Measurements from ENCODE around the gene CHMP2B. TPM values are rescaled to one million over a fixed set of nuclear protein-coding genes. Genes with fewer than 3 reads are reported as not detected.

The CHMP2B gene
- total and polyA plus RNA-seq, 2 donors from 2014 or later, result 31.7 to 37.8 TPM

DNA sequence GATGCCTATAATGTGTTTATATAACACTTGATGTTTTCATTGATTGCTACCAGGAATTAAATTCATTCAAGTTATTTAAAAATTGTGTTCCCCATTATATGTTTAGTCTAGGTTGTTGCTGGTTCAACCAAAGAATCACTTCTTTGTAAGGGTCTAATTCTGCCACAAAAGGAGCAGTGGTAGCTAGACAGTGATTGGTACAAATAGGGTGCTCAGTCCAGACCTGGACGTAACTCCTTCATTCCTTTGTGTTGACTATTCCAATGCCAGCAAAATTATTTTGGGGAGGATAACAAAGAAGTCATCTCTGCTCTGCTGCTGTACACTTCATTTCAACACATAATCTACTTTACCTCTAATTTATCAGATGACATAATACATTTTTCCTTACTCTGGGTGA lies 1.2 kb downstream of the CHMP2B start:
- peak overlapping the region; percentile 87 to 98 (median 96) for H3K4me3 ChIP-seq (ENCODE audit: low read length in 3 of 3)

DNA sequence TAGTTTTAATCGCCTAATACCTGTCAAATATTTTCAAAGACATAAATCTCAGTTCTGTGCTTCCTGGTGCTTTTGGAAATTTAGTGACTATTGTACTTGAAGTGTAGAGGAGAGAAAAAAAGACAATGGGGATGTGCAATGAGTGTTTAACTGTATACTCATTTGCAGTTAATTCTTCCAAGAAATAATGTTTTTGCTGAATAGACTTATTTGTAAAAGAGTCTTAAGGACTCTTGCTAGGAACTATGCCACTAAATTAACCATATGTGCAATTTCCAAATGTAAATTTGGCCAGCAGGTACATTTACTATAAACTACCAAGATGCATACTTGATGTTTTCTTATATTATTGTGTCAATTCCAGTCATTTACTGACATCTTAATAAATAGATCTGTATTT lies 2.0 kb downstream of the CHMP2B start:
- Histone ChIP-seq H3K27ac (ENCODE audit: low read depth in 2 of 2, low read length in 2 of 2) (no peak overlapping the region), H3K9me3 (ENCODE audit: control insufficient read depth in 2 of 3, insufficient read depth in 1 of 3, low read length in 3 of 3) (no peaks in the 10 kb centered on the region), H3K4me3 (ENCODE audit: low read length in 3 of 3) (peak overlapping the region in 1 of 3 donors; percentile 87), H3K27me3 (ENCODE audit: control insufficient read depth, insufficient read depth, low read length) (no peaks in the 10 kb centered on the region), H3K9ac (ENCODE audit: low read length in 3 of 3) (no peak overlapping the region), H3K4me1 (ENCODE audit: control insufficient read depth in 2 of 3, insufficient read depth in 2 of 3, low read depth in 1 of 3, low read length in 3 of 3) (peaks cover 0 to 7% (median 4%) of the 10 kb centered on the region in 3 donors), H3K36me3 (ENCODE audit: control insufficient read depth in 2 of 3, insufficient read depth in 3 of 3, low read length in 3 of 3) (no peaks in the 10 kb centered on the region)
- TF ChIP-seq, protein P1, sequence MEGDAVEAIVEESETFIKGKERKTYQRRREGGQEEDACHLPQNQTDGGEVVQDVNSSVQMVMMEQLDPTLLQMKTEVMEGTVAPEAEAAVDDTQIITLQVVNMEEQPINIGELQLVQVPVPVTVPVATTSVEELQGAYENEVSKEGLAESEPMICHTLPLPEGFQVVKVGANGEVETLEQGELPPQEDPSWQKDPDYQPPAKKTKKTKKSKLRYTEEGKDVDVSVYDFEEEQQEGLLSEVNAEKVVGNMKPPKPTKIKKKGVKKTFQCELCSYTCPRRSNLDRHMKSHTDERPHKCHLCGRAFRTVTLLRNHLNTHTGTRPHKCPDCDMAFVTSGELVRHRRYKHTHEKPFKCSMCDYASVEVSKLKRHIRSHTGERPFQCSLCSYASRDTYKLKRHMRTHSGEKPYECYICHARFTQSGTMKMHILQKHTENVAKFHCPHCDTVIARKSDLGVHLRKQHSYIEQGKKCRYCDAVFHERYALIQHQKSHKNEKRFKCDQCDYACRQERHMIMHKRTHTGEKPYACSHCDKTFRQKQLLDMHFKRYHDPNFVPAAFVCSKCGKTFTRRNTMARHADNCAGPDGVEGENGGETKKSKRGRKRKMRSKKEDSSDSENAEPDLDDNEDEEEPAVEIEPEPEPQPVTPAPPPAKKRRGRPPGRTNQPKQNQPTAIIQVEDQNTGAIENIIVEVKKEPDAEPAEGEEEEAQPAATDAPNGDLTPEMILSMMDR (IDR thresholded peaks at IDR 0.05; ENCODE audit: borderline replicate concordance, extremely low read depth, insufficient read depth), result no peak
- FAIRE-seq (no peak), DNase-seq (no peak)
- intact Hi-C loops (cut with DNase I), result no loop called here

More for the DNA sequence above, 1.2 kb downstream of the CHMP2B start:
- Histone ChIP-seq H3K27me3 (ENCODE audit: control insufficient read depth, insufficient read depth, low read length) (no peaks in the 10 kb centered on the region), H3K27ac (ENCODE audit: low read depth in 2 of 2, low read length in 2 of 2) (no peak overlapping the region), H3K36me3 (ENCODE audit: control insufficient read depth in 2 of 3, insufficient read depth in 3 of 3, low read length in 3 of 3) (no peaks in the 10 kb centered on the region), H3K9ac (ENCODE audit: low read length in 3 of 3) (peak overlapping the region in 1 of 3 donors; percentile 89), H3K4me1 (ENCODE audit: control insufficient read depth in 2 of 3, insufficient read depth in 2 of 3, low read depth in 1 of 3, low read length in 3 of 3) (peaks cover 0 to 7% (median 2%) of the 10 kb centered on the region in 3 donors), H3K9me3 (ENCODE audit: control insufficient read depth in 2 of 3, insufficient read depth in 1 of 3, low read length in 3 of 3) (no peaks in the 10 kb centered on the region)
- FAIRE-seq, result no peak
- TF ChIP-seq, protein P1 (IDR thresholded peaks at IDR 0.05; ENCODE audit: borderline replicate concordance, extremely low read depth, insufficient read depth), result no peak
- intact Hi-C loops (cut with DNase I), result no loop called here
- DNase-seq, result peak in 2 of 5 donors; percentile 7 to 22

DNA sequence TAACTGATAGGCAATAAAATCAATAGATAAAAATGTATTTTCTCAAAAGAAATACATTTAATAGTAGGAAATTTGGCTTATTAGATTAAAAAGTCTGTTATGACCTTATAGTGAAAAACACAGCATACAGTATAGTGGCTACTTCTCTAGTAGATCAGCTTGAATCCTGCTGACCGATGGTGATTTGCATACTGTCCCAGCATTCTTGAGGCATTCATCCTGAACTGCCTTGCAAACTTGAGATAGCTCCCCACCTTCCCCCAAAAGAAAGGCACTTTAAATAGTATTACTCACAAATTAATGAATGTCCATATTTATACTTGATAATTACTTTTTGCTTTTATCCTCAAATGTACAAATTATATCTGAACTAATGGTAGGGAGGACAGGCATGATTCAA lies 6.7 kb downstream of the CHMP2B start:
- H3K9ac ChIP-seq (ENCODE audit: low read length in 3 of 3), result no peak overlapping the region
- H3K36me3 ChIP-seq (ENCODE audit: control insufficient read depth in 2 of 3, insufficient read depth in 3 of 3, low read length in 3 of 3), result peaks cover 0 to 6% (median 0%) of the 10 kb centered on the region in 3 donors
- no peak overlapping the region for H3K27ac ChIP-seq (ENCODE audit: low read depth in 2 of 2, low read length in 2 of 2)
- H3K4me1 ChIP-seq (ENCODE audit: control insufficient read depth in 2 of 3, insufficient read depth in 2 of 3, low read depth in 1 of 3, low read length in 3 of 3), result peaks cover 0 to 2% (median 0%) of the 10 kb centered on the region in 3 donors
- TF ChIP-seq, protein P1 (IDR thresholded peaks at IDR 0.05; ENCODE audit: borderline replicate concordance, extremely low read depth, insufficient read depth), result no peak
- no peaks in the 10 kb centered on the region for H3K27me3 ChIP-seq (ENCODE audit: control insufficient read depth, insufficient read depth, low read length)
- H3K4me3 ChIP-seq (ENCODE audit: low read length in 3 of 3), result no peak overlapping the region
- intact Hi-C loops (cut with DNase I), result no loop called here
- DNase-seq, result peak in 1 of 5 donors; percentile 23
- FAIRE-seq, result no peak
- H3K9me3 ChIP-seq (ENCODE audit: control insufficient read depth in 2 of 3, insufficient read depth in 1 of 3, low read length in 3 of 3), result no peaks in the 10 kb centered on the region

DNA sequence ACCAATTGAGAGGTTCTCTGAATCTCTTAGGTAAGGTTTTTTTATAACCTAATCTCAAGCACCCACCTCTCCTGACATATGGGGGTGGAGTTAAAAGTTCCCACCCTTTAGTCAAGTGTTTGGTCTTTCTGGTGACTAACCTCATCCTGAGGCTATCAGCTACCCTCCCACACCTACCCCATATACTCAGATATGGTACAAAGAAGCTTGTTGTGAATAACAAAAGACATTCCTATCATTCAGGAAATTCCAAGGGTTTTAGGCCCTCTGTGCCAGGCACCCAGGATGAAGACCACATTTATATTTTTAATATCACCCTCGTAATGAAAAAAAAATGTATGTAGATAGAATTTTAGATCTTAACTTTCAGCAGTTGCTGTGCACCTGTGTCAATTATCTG lies 9.0 kb downstream of the CHMP2B start:
- Histone ChIP-seq H3K9ac (ENCODE audit: low read length in 3 of 3) (no peak overlapping the region), H3K9me3 (ENCODE audit: control insufficient read depth in 2 of 3, insufficient read depth in 1 of 3, low read length in 3 of 3) (no peaks in the 10 kb centered on the region), H3K36me3 (ENCODE audit: control insufficient read depth in 2 of 3, insufficient read depth in 3 of 3, low read length in 3 of 3) (peaks cover 0 to 6% (median 2%) of the 10 kb centered on the region in 3 donors), H3K4me3 (ENCODE audit: low read length in 3 of 3) (no peak overlapping the region), H3K27ac (ENCODE audit: low read depth in 2 of 2, low read length in 2 of 2) (no peak overlapping the region), H3K4me1 (ENCODE audit: control insufficient read depth in 2 of 3, insufficient read depth in 2 of 3, low read depth in 1 of 3, low read length in 3 of 3) (peaks cover 0 to 2% (median 0%) of the 10 kb centered on the region in 3 donors), H3K27me3 (ENCODE audit: control insufficient read depth, insufficient read depth, low read length) (no peaks in the 10 kb centered on the region)
- DNase-seq (no peak), FAIRE-seq (no peak)
- TF ChIP-seq, protein P1 (IDR thresholded peaks at IDR 0.05; ENCODE audit: borderline replicate concordance, extremely low read depth, insufficient read depth), result no peak
- intact Hi-C loops (cut with DNase I), result no loop called here

Measured in kidney (tissue), 14 donors.